ENCODE results near the gene TRIM32.

The TRIM32 gene

GRCh38 chr9:116687074-116687753 lies at the start of gene TRIM32:
Gene TRIM32, plus strand, starts transcription at chr9:116687305. Its CDS starts 10,438 bp downstream, at chr9:116697743.
- no peak for FAIRE-seq

GRCh38 chr9:116639251-116639741 lies 47.8 kb upstream of the TRIM32 start:
- FAIRE-seq: no peak

- FAIRE-seq: no peak
Observed at GRCh38 chr9:116641292-116642059, 45.6 kb upstream of the TRIM32 start.

- FAIRE-seq: no peak
Observed at GRCh38 chr9:116643691-116644090, 43.4 kb upstream of the TRIM32 start.

- FAIRE-seq: no peak
Observed at GRCh38 chr9:116644091-116644688, 42.9 kb upstream of the TRIM32 start.

- no peak for FAIRE-seq
Observed at GRCh38 chr9:116646661-116647514, 40.2 kb upstream of the TRIM32 start.

GRCh38 chr9:116647515-116647809 lies 39.6 kb upstream of the TRIM32 start:
- FAIRE-seq: no peak

- no peak for FAIRE-seq
Observed at GRCh38 chr9:116653348-116654058, 33.6 kb upstream of the TRIM32 start.

- FAIRE-seq: no peak
Observed at GRCh38 chr9:116654059-116654355, 33.1 kb upstream of the TRIM32 start.

- no peak for FAIRE-seq
Observed at GRCh38 chr9:116656501-116656971, 30.6 kb upstream of the TRIM32 start.

GRCh38 chr9:116656977-116657376 lies 30.1 kb upstream of the TRIM32 start:
- FAIRE-seq: no peak

GRCh38 chr9:116658265-116658664 lies 28.8 kb upstream of the TRIM32 start:
- FAIRE-seq: no peak

GRCh38 chr9:116661037-116661954 lies 25.8 kb upstream of the TRIM32 start:
- FAIRE-seq: peak; percentile 88

GRCh38 chr9:116662646-116663310 lies 24.3 kb upstream of the TRIM32 start:
- FAIRE-seq: no peak

- FAIRE-seq: no peak
Observed at GRCh38 chr9:116663581-116663980, 23.5 kb upstream of the TRIM32 start.

GRCh38 chr9:116668970-116669695 lies 18.0 kb upstream of the TRIM32 start:
- FAIRE-seq: no peak

- FAIRE-seq: no peak
Observed at GRCh38 chr9:116671605-116672004, 15.5 kb upstream of the TRIM32 start.

- no peak for FAIRE-seq
Observed at GRCh38 chr9:116673375-116673774, 13.7 kb upstream of the TRIM32 start.

GRCh38 chr9:116674210-116674980 lies 12.7 kb upstream of the TRIM32 start:
- no peak for FAIRE-seq

All from A204.1 (cell line).